Stimulated activated CD8-positive, alpha-beta memory T cell treated with anti-CD3 and anti-CD28 coated beads, Interleukin-12 subunit alpha, Interleukin-12 subunit beta, amount 100 ng/mL, for 24 hours (primary cell): ENCODE data around the gene PCP4L1.
"Not testable (repeated sequence)": the region's sequence is repeated elsewhere in the genome, so short reads cannot be mapped to it uniquely, and the experiment has no call there.

Source experiments
- DNase-seq: peaks from one replicate; pipeline ENCODE4 v3.0.0-alpha.2; 2020; ENCODE audit errors: extremely low read depth

The PCP4L1 gene

GRCh38 chr1:161228032-161228431, 30.5 kb upstream of the PCP4L1 start:
- DNase-seq, result no peak

- DNase-seq, result no peak
Observed at GRCh38 chr1:161229896-161230295, 28.6 kb upstream of the PCP4L1 start.

DNA sequence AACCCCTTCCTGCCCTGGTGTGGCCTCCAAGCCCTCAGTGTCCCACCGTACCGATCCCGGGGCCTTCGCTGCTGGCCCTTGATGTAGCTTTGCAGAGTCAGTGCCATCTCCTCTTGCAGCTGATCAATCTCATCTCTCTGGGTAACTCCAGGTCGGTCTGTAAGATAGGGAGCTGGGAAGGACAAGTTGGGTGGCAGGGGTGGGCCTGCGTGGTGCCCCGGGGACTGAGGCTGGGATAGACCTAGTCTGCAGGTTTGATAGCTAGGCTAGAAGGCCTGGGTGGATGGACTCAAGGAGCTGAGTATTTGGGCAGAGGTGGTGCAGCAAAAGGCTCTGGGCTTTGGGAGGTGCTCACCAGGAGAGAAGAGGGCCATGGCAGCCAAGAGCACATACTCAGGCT, 27.8 kb upstream of the PCP4L1 start:
- no peak for DNase-seq

DNA sequence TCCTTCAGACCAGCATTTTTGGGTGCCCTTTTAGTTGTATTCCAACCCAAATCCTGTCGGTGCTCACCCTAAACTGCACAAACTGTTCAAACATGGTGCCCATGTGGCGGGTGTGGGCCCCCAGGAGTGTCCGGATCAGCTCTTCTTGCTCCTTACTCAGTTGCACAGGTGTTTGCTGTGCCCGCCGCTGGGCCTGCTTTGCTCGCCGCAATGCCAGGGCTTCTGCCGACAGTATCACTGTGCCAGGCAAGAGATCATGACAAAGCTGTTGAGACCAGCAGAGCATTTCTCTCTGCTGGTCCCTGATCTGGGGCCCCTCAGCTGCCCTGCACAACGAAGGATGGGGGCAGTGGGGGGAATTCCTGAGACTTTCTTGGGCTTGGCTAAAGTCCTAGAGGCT, 25.4 kb upstream of the PCP4L1 start:
- no peak for DNase-seq

DNA sequence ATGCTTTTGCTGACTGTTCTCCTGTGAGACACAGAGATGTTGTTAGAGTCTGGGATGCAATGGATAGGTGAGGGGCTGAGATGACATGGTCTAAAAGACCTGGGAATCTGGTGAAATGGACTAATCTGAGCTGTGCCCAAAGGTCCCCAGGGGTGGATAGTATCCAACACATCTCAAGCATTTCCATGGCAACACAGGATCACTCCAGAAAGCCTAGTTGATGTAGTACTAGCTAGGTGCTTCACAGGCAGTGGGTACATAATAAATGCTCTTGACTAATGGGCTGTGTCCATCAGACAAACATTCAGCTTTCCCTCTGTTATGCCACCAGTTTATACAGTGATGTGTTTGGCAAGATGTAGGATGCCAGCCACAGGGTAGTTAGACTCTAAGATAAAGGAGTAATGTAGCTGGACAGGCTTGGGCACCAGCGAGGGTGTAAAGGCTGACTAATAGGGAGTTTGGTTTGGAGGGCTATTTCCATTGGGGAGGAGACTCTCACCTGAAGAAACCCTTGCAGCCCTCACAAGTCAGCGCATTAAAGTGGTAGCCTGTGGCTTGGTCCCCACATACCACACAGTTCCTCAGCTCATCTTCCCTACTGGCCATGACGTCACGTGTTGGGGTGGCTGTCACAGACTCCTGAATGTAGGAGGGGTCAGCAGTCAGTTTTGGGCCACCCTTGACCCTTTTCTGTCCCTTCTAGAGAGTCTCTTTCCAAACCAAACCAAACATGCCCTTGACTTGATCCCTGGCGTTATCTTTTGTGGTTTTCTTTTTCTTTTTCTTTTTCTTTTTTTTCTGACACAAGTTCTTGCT, 22.4 kb upstream of the PCP4L1 start:
- no peak for DNase-seq

DNA sequence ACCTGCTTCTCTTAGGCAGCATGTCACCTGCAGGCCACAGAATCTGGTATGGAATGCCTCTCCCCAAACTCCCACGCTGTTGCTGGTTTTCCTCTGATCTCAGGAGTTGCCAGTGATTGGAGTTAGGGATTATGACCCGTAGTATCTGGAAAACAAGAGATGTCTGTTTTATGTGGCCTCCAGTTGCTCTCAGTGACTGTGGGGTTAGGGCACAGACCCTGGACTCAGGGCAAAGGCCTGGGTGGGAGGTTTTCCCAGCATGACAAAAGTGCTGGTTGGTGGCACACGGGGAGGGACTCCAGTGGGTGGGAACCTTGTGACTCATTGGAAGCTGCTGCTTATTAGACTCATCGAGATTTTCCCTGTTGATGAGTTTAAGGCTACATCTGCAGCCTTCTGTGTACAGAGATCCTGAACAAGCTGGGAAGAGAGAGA, 20.5 kb upstream of the PCP4L1 start, which contains the start of gene NR1I3:
Gene NR1I3 (minus strand): TSS at position 165 of the 435 bp plus-strand sequence. CDS start 1,638 bp downstream, outside the sequence.
- DNase-seq, result no peak

DNA sequence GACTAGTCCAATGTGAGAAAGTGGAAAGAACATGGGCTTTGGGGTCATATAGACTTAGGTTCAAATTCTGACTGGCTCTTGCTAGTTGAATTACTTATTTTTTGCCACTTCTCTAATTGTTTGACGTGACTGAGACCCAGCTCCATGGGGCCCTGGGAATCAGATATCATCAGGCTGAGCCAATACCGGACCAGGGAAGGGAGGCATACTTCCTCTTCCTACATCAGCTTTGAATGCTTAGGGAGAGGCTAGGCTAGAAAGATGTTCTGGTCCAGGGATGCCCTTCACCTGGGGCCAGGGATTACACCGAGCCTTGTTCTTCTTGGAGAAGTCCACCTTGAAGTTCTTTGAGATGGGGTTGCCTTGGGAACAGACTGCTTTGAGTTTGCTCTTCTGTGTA, 16.9 kb upstream of the PCP4L1 start:
- DNase-seq, result no peak

DNA sequence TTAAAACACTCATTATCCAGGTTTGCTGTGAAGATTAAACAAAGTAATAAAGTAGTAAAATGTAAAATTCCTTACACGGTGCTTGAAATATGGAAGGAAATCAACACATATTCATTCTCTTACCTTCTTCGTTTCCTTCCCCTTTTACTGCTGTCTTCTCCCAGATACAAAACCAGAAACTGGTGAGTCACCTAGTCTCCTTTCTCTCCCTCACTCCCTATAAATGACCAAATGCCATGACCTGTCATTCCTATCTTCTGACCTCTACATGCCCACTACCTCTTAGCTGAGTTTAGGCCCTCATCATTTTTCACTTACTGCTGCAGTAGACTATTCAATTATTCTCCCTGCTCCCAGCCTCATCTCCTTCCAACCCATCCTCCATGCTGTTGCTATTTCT, 16.2 kb upstream of the PCP4L1 start:
- no peak for DNase-seq

DNA sequence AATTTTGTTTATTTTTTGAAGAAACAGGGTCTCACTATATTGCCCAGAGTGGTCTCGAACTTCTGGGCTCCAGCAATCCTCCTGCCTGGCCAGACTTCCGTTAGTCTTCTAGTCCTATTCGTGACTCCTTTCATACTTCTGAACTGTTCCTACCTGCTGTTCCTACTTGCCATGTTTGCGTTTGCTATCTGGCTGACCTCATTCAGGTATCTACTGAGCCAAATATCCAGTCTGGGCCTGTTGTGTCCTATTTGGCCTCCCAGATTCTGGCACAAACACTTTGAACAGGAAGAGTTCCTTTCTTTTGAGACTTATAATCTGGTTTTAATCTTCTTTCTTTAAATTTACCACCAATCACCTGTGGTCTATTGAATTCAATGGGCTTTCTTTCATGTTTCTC, 13.7 kb upstream of the PCP4L1 start:
- no peak for DNase-seq

- DNase-seq, result not testable (repeated sequence)
Observed at GRCh38 chr1:161250100-161250499, 8.4 kb upstream of the PCP4L1 start.

DNA sequence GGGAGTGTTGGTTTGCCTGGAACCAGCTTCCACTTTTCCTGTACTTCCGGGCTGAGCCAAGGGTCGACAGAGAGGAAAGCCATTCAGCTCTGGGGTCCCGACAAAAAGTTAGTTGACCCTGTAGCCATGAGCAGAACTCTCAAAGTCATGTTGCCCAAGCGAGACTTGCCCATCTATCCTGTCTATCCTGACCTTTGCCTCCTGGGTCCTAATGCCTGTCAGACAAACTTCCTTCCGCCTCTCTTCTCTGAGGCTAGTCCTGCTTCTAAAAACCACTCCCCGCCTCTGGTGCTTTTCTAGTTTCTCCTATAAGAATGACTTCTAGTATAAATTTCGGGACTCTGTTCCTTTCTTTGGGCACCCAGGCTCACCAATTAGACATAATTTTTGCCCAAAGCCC, 7.7 kb upstream of the PCP4L1 start:
- no peak for DNase-seq

DNA sequence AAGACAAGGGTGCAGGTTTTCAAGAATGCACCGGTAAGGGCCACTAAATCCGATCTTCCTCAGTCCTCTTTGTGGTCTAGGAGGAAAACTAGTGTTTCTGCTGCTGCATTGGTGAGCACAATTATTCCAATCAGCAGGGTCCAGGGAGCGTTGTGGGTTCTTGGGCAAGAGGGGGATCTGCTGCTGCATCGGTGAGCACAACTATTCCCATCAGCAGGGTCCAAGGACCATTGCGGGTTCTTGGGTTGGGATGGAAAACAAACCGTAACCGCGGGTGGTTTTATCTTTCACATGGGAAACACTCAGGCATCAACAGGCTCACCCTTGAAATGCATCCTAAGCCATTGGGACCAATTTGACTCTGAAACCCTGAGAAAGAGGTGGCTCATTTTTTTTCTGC, 7.0 kb upstream of the PCP4L1 start:
- DNase-seq, result no peak

DNA sequence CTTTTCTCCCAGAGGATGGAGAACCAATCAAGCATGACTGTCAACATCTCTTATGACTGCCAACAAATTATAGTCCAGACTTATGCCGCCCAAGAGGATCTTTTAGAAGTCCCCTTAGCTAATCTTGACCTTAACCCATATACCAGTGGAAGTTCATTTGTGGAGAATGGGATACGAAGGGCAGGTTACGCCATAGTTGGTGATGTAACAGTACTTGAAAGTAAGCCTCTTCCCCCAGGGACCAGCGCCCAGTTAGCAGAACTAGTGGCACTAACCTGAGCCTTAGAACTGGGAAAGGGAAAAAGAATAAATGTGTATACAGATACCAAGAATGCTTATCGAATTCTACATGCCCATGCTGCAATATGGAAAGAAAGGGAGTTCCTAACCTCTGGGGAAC, 3.2 kb upstream of the PCP4L1 start:
- not testable (repeated sequence) for DNase-seq

DNA sequence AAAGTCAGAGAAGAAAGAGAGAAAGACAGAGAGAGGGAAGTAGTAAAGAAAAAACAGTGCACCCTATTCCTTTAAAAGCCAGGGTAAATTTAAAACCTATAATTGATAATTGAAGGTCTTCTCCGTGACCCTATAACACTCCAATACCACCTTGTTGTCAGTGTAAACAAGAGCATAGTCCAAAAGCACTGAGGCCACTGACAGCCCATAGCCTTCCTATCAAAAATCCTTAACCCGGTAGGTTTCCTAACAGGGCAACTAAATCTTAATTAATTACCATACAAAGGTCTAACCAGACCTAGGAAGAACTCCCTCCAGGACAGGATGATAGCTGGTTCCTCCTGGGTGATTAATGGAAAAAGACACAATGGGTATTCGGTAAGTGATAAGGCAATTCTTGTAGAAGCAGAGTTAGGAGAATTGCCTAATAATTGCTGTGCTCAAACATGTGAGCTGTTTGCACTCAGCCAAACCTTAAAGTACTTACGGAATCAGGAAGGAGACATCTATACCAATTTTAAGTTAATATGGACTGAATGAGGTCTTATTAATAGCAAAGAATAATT, 2.5 kb upstream of the PCP4L1 start:
- not testable (repeated sequence) for DNase-seq

DNA sequence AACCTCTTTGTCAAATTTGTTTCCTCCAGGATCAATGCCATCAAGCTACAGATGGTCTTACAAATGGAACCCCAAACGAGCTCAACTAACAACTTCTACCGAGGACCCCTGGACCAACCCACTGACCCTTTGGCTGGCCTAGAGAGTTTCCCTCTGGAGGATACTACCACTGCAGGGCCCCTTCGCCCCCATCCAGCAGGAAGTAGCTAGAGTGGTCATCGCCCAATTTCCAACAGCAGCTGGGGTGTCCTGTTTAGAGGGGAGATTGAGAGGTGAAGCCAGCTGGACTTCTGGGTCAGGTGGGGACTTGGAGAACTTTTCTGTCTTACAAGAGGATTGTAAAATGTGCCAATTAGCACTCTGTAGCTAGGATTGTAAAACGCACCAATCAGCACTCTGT, 1.4 kb upstream of the PCP4L1 start:
- not testable (repeated sequence) for DNase-seq

DNA sequence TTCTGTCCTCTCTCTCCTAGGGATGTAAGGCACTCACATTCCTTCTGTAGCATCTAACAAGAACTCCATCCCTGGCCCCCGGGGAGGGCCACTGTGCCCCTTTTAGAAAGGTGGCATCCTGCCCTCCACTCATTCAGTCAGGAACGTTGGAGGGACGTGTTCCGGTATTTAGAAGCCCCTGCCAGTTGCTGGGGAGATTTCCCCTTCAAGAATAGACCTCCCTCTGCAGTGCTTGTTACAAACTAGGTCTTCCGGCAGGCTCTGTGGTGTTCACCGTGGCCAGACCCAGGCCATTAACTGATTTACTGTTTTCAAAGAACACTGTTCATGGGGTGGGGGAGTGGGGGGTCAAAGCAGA, 779 bp downstream of the PCP4L1 start:
- DNase-seq, result no peak

- no peak for DNase-seq
Observed at GRCh38 chr1:161259765-161260164, 1.2 kb downstream of the PCP4L1 start.

DNA sequence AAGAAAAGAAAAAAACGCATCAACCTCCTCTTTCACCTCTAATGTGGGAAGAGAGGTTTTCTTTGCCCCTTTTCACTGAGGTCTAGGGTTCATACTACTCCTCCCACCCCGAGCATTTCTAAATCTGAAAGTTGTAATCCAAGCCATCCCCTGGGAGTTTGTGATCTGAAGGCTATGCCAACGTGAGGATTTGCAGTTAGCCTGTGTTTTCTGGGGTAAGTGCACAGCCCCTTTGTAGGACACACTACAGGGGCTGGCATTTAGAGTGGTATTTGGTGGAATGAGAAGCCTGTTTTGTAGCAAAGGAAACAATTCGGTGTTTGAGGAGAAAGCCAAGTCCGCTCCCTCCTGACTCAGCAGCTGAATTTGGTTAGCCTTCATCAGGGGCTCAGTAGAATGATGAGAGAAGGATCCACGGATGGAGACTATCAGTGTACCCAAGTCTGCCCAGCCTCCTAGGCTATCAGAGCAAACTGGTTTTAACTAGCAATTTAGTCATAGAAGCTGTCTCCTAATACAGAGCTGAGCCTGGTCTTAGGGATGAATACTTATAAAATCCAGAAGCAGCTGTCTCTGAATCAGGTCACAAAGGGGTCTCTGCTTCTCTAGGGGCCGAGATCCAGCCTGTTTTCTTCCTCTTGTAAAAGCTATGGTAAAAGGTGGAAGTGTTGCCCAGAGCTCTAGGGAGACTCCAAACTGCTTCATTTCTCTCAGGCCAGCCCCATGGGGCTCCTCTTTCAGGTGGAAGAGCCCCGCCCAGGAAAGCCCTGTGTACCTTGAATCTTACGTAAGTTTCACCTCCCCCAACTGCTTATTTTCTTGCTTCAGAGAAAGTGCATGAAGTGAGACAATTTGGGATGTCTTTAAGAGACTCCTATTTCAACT, 2.1 kb downstream of the PCP4L1 start:
- no peak for DNase-seq

- no peak for DNase-seq
Observed at GRCh38 chr1:161261261-161262235, 3.0 kb downstream of the PCP4L1 start.

- no peak for DNase-seq
Observed at GRCh38 chr1:161265305-161265704, 6.8 kb downstream of the PCP4L1 start.

- no peak for DNase-seq
Observed at GRCh38 chr1:161266202-161266601, 7.7 kb downstream of the PCP4L1 start.
